K562 (cell line): ENCODE results near the gene CD82. TPM values are rescaled to one million over a fixed set of nuclear protein-coding genes. Genes with fewer than 3 reads are reported as not detected.
A peak's percentile ranks its signal among the peaks of the same experiment; 100 is the strongest.

ENCODE experiments used
- ATAC-seq: fragments of 200-7000 bp; cut with Tn5 transposase; 3 replicates; pipeline ENCODE4 v1.9.1; 2020; ENCODE audit warnings: moderate library complexity
- BruUV-seq: library from RNA; stranded (reverse); fragments of 400-500 nt; replicated peaks from 2 replicates; lab custom pipeline; 2021; lab: Mats Ljungman, UMichigan
- CTCF ChIA-PET: fragments of 300-600 bp; formaldehyde crosslinking; extraction: SDS; loops from one replicate; lab custom pipeline; 2021; ENCODE audit warnings: low intra/inter-chr PET ratio; lab: Yijun Ruan, JAX
- POLR2A ChIA-PET: fragments of 300-600, 350-650 bp; sonication (Branson Sonifier 250); formaldehyde crosslinking; extraction: SDS; loops from one replicate; lab custom pipeline; 2021; ENCODE audit warnings: antibody characterized with exemption, inconsistent platforms; lab: Yijun Ruan, JAX
- DNase-seq, 4 experiments: peaks; one replicate each; pipeline versions ENCODE4 v3.0.0 to v3.0.0-alpha.2; 2011 to 2018; ENCODE audit warnings: low spot score in 3 of 4, mixed read lengths in 3 of 4; ENCODE audit errors: extremely low read depth in 1 of 4
- FAIRE-seq: peaks from 2 replicates; lab custom pipeline; 2011; peaks lifted over from hg19 to GRCh38; lab: Jason Lieb, UNC
- H2AFZ ChIP-seq: 2 replicates; pipeline ENCODE4 v1.6.0; 2011; ENCODE audit warnings: low read depth, low read length, control low read depth, inconsistent platforms
- H3K27ac ChIP-seq: fragments of 200-600 bp; 3 replicates; pipeline ENCODE4 v1.8.0; 2011; ENCODE audit warnings: low read depth, mild to moderate bottlenecking, control low read depth, inconsistent platforms, low read length, moderate library complexity, mixed read lengths; ENCODE audit errors: extremely low read depth
- H3K27me3 ChIP-seq, 2 experiments: fragments of 300-600 bp in 1 of 2; 2 replicates in 1 of 2; 3 replicates in 1 of 2; pipeline versions ENCODE4 v1.6.0 to v1.8.0; 2011; ENCODE audit warnings: inconsistent platforms in 2 of 2, low read length in 2 of 2, mild to moderate bottlenecking in 1 of 2, mixed read lengths in 1 of 2, moderate library complexity in 1 of 2; ENCODE audit not compliant: control insufficient read depth in 2 of 2, insufficient read depth in 2 of 2
- H3K36me3 ChIP-seq: fragments of 300-600 bp; 3 replicates; pipeline ENCODE4 v1.8.0; 2011; ENCODE audit warnings: mild to moderate bottlenecking, low read length, inconsistent platforms; ENCODE audit not compliant: control insufficient read depth, insufficient read depth
- H3K4me1 ChIP-seq, 2 experiments: fragments of 200-600 bp in 1 of 2; replicated peaks in 1 of 2; 2 replicates in 1 of 2; 3 replicates in 1 of 2; pipeline versions ENCODE4 v1.5.1 to v1.8.0; 2011; ENCODE audit warnings: inconsistent platforms in 2 of 2, low read length in 2 of 2, mild to moderate bottlenecking in 1 of 2, mixed read lengths in 1 of 2, moderate library complexity in 1 of 2; ENCODE audit not compliant: control insufficient read depth in 2 of 2, insufficient read depth in 2 of 2
- H3K4me2 ChIP-seq: 2 replicates; pipeline ENCODE4 v1.6.1; 2011; ENCODE audit warnings: low read length, control low read depth, inconsistent platforms, mixed read lengths; ENCODE audit not compliant: insufficient read depth
- H3K4me3 ChIP-seq: fragments of 200-600 bp; sonication (generic), shearing (Covaris generic); 2 replicates; pipeline ENCODE4 v1.5.1; 2016; ENCODE audit warnings: control low read depth, inconsistent platforms
- H3K79me2 ChIP-seq: fragments of 200-600 bp; 3 replicates; pipeline ENCODE4 v1.8.0; 2011; ENCODE audit warnings: low read length, inconsistent platforms; ENCODE audit not compliant: control insufficient read depth, insufficient read depth
- H3K9ac ChIP-seq, 2 experiments: 2 replicates each; pipeline versions ENCODE4 v1.6.0 to v1.6.1; 2011; ENCODE audit warnings: low read depth in 2 of 2, low read length in 2 of 2, control low read depth in 1 of 2, inconsistent platforms in 1 of 2, mild to moderate bottlenecking in 1 of 2, mixed read lengths in 1 of 2; ENCODE audit not compliant: insufficient read depth in 1 of 2
- H3K9me1 ChIP-seq: one replicate; pipeline ENCODE4 v1.6.0; 2011; ENCODE audit warnings: inconsistent platforms, mild to moderate bottlenecking, low read length, moderate library complexity; ENCODE audit not compliant: control insufficient read depth, insufficient read depth
- H3K9me3 ChIP-seq: replicated peaks from 2 replicates; pipeline ENCODE4 v1.5.1; 2011; ENCODE audit warnings: low read depth, low read length, inconsistent platforms; ENCODE audit not compliant: control insufficient read depth, insufficient read depth
- H4K20me1 ChIP-seq: replicated peaks from 2 replicates; pipeline ENCODE4 v1.6.1; 2011; ENCODE audit warnings: low read length, inconsistent platforms, mixed read lengths; ENCODE audit not compliant: control insufficient read depth, insufficient read depth
- EGR1 ChIP-seq: fragments of 450-650 bp; conservative IDR thresholded peaks from 2 replicates; pipeline ENCODE4 v1.6.1; 2017; ENCODE audit warnings: mild to moderate bottlenecking
- ZFP36 ChIP-seq: fragments of 150-350 bp; IDR thresholded peaks from 2 replicates; pipeline ENCODE4 v1.6.1; 2018; ENCODE audit warnings: low read length, low read depth; ENCODE audit not compliant: partially characterized antibody
- ZNF311 ChIP-seq: fragments of 250-450 bp; sonication (Bioruptor Pico); IDR thresholded peaks from 2 replicates; pipeline ENCODE4 v1.4.0; 2020; ENCODE audit warnings: mild to moderate bottlenecking, moderate library complexity
- WGBS: fragments of 100-300 bp; shearing (Covaris generic); methylation state at CpG from one replicate; pipeline ENCODE4 v1.1.6; 2016; ENCODE audit warnings: low coverage, mixed read lengths; ENCODE audit not compliant: insufficient coverage; ENCODE audit errors: missing lambda C conversion rate; 5-methylcytosine and 5-hydroxymethylcytosine counted together
- in situ Hi-C: fragments of 300-500 bp; cut with MboI; formaldehyde crosslinking; loops from 4 replicates; pipeline ENCODE4 v1.15.0; 2018; ENCODE audit warnings: inconsistent platforms, mixed read lengths
- intact Hi-C: fragments of 100-400 bp; cut with micrococcal nuclease; formaldehyde crosslinking; loops from 2 replicates; pipeline ENCODE4 v1.14.2; 2022
- polyA plus RNA-seq, 8 experiments: library from polyadenylated mRNA; depleted of rRNA in 4 of 8; stranded (reverse) in 5 of 8; unstranded in 3 of 8; fragments of >200 nt; fragmentation: Nextera tagmentation in 2 of 8; fragmentation: Illumina TruSeq in 1 of 8; extraction: Ambion mirVana in 2 of 8; extraction: Trizol in 1 of 8; gene quantifications; 2 replicates each; pipeline versions ENCODE4 v1.2.1 to v1.2.3, GENCODE V29; 2011 to 2014; ENCODE audit warnings: inconsistent platforms in 1 of 8, missing spikeins in 1 of 8
- total RNA-seq, 7 experiments: library from RNA; depleted of rRNA in 6 of 7; stranded (reverse); fragments of >200 nt in 6 of 7; fragmentation: Illumina TruSeq in 2 of 7; extraction: Trizol in 2 of 7; gene quantifications; 2 replicates each; pipeline versions ENCODE4 v1.2.1 to v1.2.3, GENCODE V29; 2011 to 2021; ENCODE audit warnings: low replicate concordance in 1 of 7
- TF ChIP-seq, protein P1 (sequence below): fragments of 450-650 bp; IDR thresholded peaks from 2 replicates; pipeline ENCODE4 v1.6.1; 2018; ENCODE audit not compliant: partially characterized antibody
- TF ChIP-seq, protein P2 (sequence below): sonication (generic); formaldehyde crosslinking; IDR thresholded peaks from 2 replicates; pipeline ENCODE4 v1.8.0; 2023; ENCODE audit warnings: mild to moderate bottlenecking, missing genetic modification reagents

The CD82 gene
- total and polyA plus RNA-seq, 9 of the 15 experiments (the other 6 are each of a cell fraction or from before 2014, with no cell fraction given) = 0.27 to 9.4 (median 3.0) TPM

- TF ChIP-seq, protein P1, sequence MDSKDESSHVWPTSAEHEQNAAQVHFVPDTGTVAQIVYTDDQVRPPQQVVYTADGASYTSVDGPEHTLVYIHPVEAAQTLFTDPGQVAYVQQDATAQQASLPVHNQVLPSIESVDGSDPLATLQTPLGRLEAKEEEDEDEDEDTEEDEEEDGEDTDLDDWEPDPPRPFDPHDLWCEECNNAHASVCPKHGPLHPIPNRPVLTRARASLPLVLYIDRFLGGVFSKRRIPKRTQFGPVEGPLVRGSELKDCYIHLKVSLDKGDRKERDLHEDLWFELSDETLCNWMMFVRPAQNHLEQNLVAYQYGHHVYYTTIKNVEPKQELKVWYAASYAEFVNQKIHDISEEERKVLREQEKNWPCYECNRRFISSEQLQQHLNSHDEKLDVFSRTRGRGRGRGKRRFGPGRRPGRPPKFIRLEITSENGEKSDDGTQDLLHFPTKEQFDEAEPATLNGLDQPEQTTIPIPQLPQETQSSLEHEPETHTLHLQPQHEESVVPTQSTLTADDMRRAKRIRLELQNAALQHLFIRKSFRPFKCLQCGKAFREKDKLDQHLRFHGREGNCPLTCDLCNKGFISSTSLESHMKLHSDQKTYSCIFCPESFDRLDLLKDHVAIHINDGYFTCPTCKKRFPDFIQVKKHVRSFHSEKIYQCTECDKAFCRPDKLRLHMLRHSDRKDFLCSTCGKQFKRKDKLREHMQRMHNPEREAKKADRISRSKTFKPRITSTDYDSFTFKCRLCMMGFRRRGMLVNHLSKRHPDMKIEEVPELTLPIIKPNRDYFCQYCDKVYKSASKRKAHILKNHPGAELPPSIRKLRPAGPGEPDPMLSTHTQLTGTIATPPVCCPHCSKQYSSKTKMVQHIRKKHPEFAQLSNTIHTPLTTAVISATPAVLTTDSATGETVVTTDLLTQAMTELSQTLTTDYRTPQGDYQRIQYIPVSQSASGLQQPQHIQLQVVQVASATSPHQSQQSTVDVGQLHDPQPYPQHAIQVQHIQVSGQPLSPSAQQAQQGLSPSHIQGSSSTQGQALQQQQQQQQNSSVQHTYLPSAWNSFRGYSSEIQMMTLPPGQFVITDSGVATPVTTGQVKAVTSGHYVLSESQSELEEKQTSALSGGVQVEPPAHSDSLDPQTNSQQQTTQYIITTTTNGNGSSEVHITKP = no peak
- TF ChIP-seq ZNF311 = no peak
Measured at GRCh38 chr11:44617671-44618461, 52.4 kb downstream of the CD82 start (continued).

DNA sequence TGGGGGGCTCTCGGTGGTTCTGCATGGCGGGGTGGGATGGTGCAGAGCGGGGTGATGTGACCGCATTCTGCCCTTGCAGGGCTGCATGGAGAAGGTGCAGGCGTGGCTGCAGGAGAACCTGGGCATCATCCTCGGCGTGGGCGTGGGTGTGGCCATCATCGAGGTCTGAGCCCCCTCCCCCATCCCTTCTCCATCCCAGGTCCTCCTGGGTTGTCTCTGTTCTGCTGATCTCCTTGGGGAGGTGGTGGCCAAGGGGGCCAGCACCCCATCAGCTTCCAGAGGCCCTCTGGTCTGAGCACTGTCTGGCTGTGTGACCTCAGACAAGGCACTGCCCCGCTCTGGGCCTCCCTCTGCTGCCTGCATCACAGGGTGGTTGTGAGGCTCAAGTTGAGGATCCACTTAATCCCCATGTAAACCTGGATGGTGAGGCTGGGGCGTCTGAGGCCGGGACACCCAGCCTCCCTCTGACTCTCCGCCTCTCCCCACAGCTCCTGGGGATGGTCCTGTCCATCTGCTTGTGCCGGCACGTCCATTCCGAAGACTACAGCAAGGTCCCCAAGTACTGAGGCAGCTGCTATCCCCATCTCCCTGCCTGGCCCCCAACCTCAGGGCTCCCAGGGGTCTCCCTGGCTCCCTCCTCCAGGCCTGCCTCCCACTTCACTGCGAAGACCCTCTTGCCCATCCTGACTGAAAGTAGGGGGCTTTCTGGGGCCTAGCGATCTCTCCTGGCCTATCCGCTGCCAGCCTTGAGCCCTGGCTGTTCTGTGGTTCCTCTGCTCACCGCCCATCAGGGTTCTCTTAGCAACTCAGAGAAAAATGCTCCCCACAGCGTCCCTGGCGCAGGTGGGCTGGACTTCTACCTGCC, 53.3 kb downstream of the CD82 start:
- Histone ChIP-seq H3K36me3 (no peaks in the 10 kb centered on the region), H4K20me1 (peaks cover 4% of the 10 kb centered on the region), H3K79me2 (no peaks in the 10 kb centered on the region), H2AFZ (no peak overlapping the region), H3K4me2 (no peak overlapping the region), H3K9me1 (peaks cover 7% of the 10 kb centered on the region), H3K27ac (no peak overlapping the region), H3K9ac (no peak overlapping the region), H3K4me1 (peaks cover 11 to 37% of the 10 kb centered on the region in 2 experiments; a peak in 4 of 5 replicates), H3K9me3 (no peaks in the 10 kb centered on the region), H3K4me3 (no peak overlapping the region), H3K27me3 (peaks cover 0 to 19% of the 10 kb centered on the region in 2 experiments; a peak in 2 of 5 replicates)
- in situ Hi-C loops (loop anchor here (5.0 kb wide), 1 partner anchor 331 kb away; no protein-coding TSS in a partner anchor), intact Hi-C loops (loop anchor here (10.0 kb wide), 1 partner anchor 484 kb away; no protein-coding TSS in a partner anchor)
- DNase-seq = no peak
- TF ChIP-seq EGR1 (peak; percentile 60), ZFP36 (peak; percentile 52)
- TF ChIP-seq, protein P2, sequence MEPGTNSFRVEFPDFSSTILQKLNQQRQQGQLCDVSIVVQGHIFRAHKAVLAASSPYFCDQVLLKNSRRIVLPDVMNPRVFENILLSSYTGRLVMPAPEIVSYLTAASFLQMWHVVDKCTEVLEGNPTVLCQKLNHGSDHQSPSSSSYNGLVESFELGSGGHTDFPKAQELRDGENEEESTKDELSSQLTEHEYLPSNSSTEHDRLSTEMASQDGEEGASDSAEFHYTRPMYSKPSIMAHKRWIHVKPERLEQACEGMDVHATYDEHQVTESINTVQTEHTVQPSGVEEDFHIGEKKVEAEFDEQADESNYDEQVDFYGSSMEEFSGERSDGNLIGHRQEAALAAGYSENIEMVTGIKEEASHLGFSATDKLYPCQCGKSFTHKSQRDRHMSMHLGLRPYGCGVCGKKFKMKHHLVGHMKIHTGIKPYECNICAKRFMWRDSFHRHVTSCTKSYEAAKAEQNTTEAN (CRISPR knock-in tag) = no peak
- ATAC-seq = no peak
- no TSS peak for BruUV-seq
- no peak for FAIRE-seq
- WGBS = 33% methylated on average over 19 of the region's 22 CpGs
- ChIA-PET CTCF (interaction anchor here (0.7 to 2.1 kb wide), 3 partner anchors 8 to 332 kb away, joined by 3 to 5 read pairs (median 3); no protein-coding TSS in a partner anchor), POLR2A (no interaction called here)
